ENCODE measurements around the gene COL13A1.

GRCh38 chr10:69761320-69761719 lies 40.4 kb upstream of the COL13A1 start:
- no peak for TF ChIP-seq CTCF (IDR thresholded peaks at IDR 0.05 in 4 of 5, conservative IDR thresholded peaks at IDR 0.05 in 1 of 5)
- TF ChIP-seq POLR2A (IDR thresholded peaks at IDR 0.05): no peak
